NT2/D1 (cell line): ENCODE results near the gene R3HDM4.
"Not testable (repeated sequence)": the region's sequence is repeated elsewhere in the genome, so short reads cannot be mapped to it uniquely, and the experiment has no call there.

Source experiments
- DNase-seq: peaks from one replicate; pipeline ENCODE4 v3.0.0-alpha.2; 2011; ENCODE audit warnings: low read depth, low spot score
- H3K27me3 ChIP-seq: 2 replicates; pipeline ENCODE4 v1.6.0; 2011; ENCODE audit warnings: mild to moderate bottlenecking; ENCODE audit not compliant: insufficient read length, insufficient read depth
- H3K36me3 ChIP-seq: 2 replicates; pipeline ENCODE4 v1.6.1; 2011; ENCODE audit warnings: mild to moderate bottlenecking, low read length, mixed read lengths; ENCODE audit not compliant: insufficient read depth, insufficient read length
- H3K4me1 ChIP-seq: 2 replicates; pipeline ENCODE4 v1.5.1; 2011; ENCODE audit not compliant: insufficient read depth, insufficient read length
- H3K4me3 ChIP-seq: 2 replicates; pipeline ENCODE4 v1.5.1; 2011; ENCODE audit warnings: low read depth; ENCODE audit not compliant: insufficient read length
- H3K9ac ChIP-seq: 2 replicates; pipeline ENCODE4 v1.6.0; 2011; ENCODE audit warnings: low read depth; ENCODE audit not compliant: insufficient read length
- H3K9me3 ChIP-seq: 2 replicates; pipeline ENCODE4 v1.5.1; 2011; ENCODE audit warnings: mild to moderate bottlenecking, low read length; ENCODE audit not compliant: insufficient read depth
- SUZ12 ChIP-seq: IDR thresholded peaks from 2 replicates; pipeline ENCODE4 v1.6.1; 2011; ENCODE audit not compliant: insufficient read length, insufficient read depth; ENCODE audit errors: extremely low read depth
- YY1 ChIP-seq: IDR thresholded peaks from 2 replicates; pipeline ENCODE4 v1.6.1; 2011; ENCODE audit not compliant: insufficient read length, insufficient read depth
- ZNF274 ChIP-seq: IDR thresholded peaks from 2 replicates; pipeline ENCODE4 v1.6.1; 2011; ENCODE audit warnings: mild to moderate bottlenecking, low read depth, low read length

R3HDM4 gene

GRCh38 chr19:913080-913748 is at the start of gene R3HDM4:
TSS of gene R3HDM4 (minus strand) at chr19:913219. CDS start at chr19:913157, 62 bp downstream.
- H3K36me3 ChIP-seq, result no peaks in the 10 kb centered on the region
- H3K27me3 ChIP-seq, result peaks cover 25% of the 10 kb centered on the region
- H3K9ac ChIP-seq, result peak within 1 kb of the TSS; percentile 85
- no peak for DNase-seq
- H3K9me3 ChIP-seq, result no peaks in the 10 kb centered on the region
- H3K4me3 ChIP-seq, result peak within 1 kb of the TSS; percentile 69
- no peak for TF ChIP-seq YY1
- no peak for TF ChIP-seq ZNF274
- no peak for TF ChIP-seq SUZ12
- peaks cover 13% of the 10 kb centered on the region for H3K4me1 ChIP-seq

GRCh38 chr19:961866-962620 is 49.0 kb upstream of the R3HDM4 start:
- H3K9ac ChIP-seq, result no peak overlapping the region
- peaks cover 10% of the 10 kb centered on the region; the same call in 1 of the 2 replicates for H3K9me3 ChIP-seq
- TF ChIP-seq SUZ12, result no peak
- no peak for TF ChIP-seq ZNF274
- no peak for TF ChIP-seq YY1
- DNase-seq, result no peak
- H3K4me1 ChIP-seq, result peaks cover 38% of the 10 kb centered on the region
- H3K4me3 ChIP-seq, result no peak overlapping the region
- no peaks in the 10 kb centered on the region for H3K27me3 ChIP-seq
- H3K36me3 ChIP-seq, result peaks cover 64% of the 10 kb centered on the region

GRCh38 chr19:960601-960938 is 47.6 kb upstream of the R3HDM4 start:
- Histone ChIP-seq H3K9ac (peak overlapping the region; percentile 70), H3K9me3 (peaks cover 4% of the 10 kb centered on the region; the same call in 1 of the 2 replicates), H3K4me1 (peaks cover 49% of the 10 kb centered on the region), H3K27me3 (no peaks in the 10 kb centered on the region), H3K36me3 (peaks cover 55% of the 10 kb centered on the region), H3K4me3 (no peak overlapping the region)
- TF ChIP-seq YY1, result no peak
- DNase-seq, result no peak

GRCh38 chr19:960020-960419 is 47.0 kb upstream of the R3HDM4 start:
- Histone ChIP-seq H3K4me3 (no peak overlapping the region), H3K4me1 (peaks cover 54% of the 10 kb centered on the region), H3K36me3 (peaks cover 52% of the 10 kb centered on the region), H3K9ac (no peak overlapping the region), H3K27me3 (no peaks in the 10 kb centered on the region), H3K9me3 (no peaks in the 10 kb centered on the region; the same call in 1 of the 2 replicates)
- peak; percentile 74 for DNase-seq
- TF ChIP-seq ZNF274, result no peak

- Histone ChIP-seq H3K4me3 (no peak overlapping the region), H3K36me3 (peaks cover 44% of the 10 kb centered on the region), H3K9ac (peak overlapping the region; percentile 9), H3K27me3 (no peaks in the 10 kb centered on the region), H3K9me3 (no peaks in the 10 kb centered on the region), H3K4me1 (peaks cover 57% of the 10 kb centered on the region)
- TF ChIP-seq ZNF274 (no peak), SUZ12 (no peak), YY1 (no peak)
- DNase-seq, result no peak
Measured at GRCh38 chr19:958967-959855, 46.2 kb upstream of the R3HDM4 start.

- H3K36me3 ChIP-seq, result peaks cover 35% of the 10 kb centered on the region
Measured at GRCh38 chr19:957578-957977, 44.6 kb upstream of the R3HDM4 start.

GRCh38 chr19:956766-957440 is 43.9 kb upstream of the R3HDM4 start:
- TF ChIP-seq YY1, result no peak
- TF ChIP-seq SUZ12, result no peak
- TF ChIP-seq ZNF274, result no peak
- Histone ChIP-seq H3K4me3 (peak overlapping the region; percentile 11), H3K36me3 (peaks cover 31% of the 10 kb centered on the region), H3K9ac (peak overlapping the region; percentile 71), H3K27me3 (no peaks in the 10 kb centered on the region), H3K4me1 (peaks cover 55% of the 10 kb centered on the region), H3K9me3 (no peaks in the 10 kb centered on the region)
- peak; percentile 46 for DNase-seq

More at GRCh38 chr19:957578-957977, 44.6 kb upstream of the R3HDM4 start:
- peaks cover 54% of the 10 kb centered on the region for H3K4me1 ChIP-seq
- H3K4me3 ChIP-seq, H3K9me3 ChIP-seq, H3K27me3 ChIP-seq, DNase-seq: not testable (repeated sequence)
- H3K9ac ChIP-seq, result peak overlapping the region; percentile 71
